Liver (tissue), 3 donors: ENCODE measurements around the gene SORL1.

Experiments
- ATF3 ChIP-seq: IDR thresholded peaks from 2 replicates; pipeline ENCODE4 v1.6.1; 2016; ENCODE audit warnings: antibody characterized with exemption
- CTCF ChIP-seq: fragments of 150-350 bp; IDR thresholded peaks from 2 replicates; pipeline ENCODE4 v1.5.1; 2017; ENCODE audit warnings: improper control_type of control experiment, low read depth, low read length; ENCODE audit not compliant: missing input control
- GABPA ChIP-seq, 2 donors: IDR thresholded peaks in 1 of 2; conservative IDR thresholded peaks in 1 of 2; 2 replicates each; pipeline ENCODE4 v1.6.1; 2016; ENCODE audit warnings: antibody characterized with exemption in 2 of 2, mild to moderate bottlenecking in 1 of 2, moderate library complexity in 1 of 2
- MAX ChIP-seq: IDR thresholded peaks from 2 replicates; pipeline ENCODE4 v1.6.1; 2016; ENCODE audit warnings: antibody characterized with exemption
- RAD21 ChIP-seq, 2 donors: IDR thresholded peaks; 2 replicates each; pipeline ENCODE4 v1.6.1; 2016; ENCODE audit warnings: antibody characterized with exemption in 2 of 2, mild to moderate bottlenecking in 2 of 2
- REST ChIP-seq: IDR thresholded peaks from 2 replicates; pipeline ENCODE4 v1.6.1; 2016; ENCODE audit warnings: antibody characterized with exemption, mild to moderate bottlenecking
- SP1 ChIP-seq: IDR thresholded peaks from 2 replicates; pipeline ENCODE4 v1.6.1; 2018; ENCODE audit warnings: antibody characterized with exemption, mild to moderate bottlenecking
- TAF1 ChIP-seq: conservative IDR thresholded peaks from 2 replicates; pipeline ENCODE4 v1.6.1; 2016; ENCODE audit warnings: antibody characterized with exemption, mild to moderate bottlenecking
- YY1 ChIP-seq: IDR thresholded peaks from 2 replicates; pipeline ENCODE4 v1.6.1; 2016; ENCODE audit warnings: antibody characterized with exemption, mild to moderate bottlenecking
- donor health status: healthy.
- donor health status: healthy.

GRCh38 chr11:121664144-121664543 lies 212.0 kb downstream of the SORL1 start:
- no peak for TF ChIP-seq GABPA (IDR thresholded peaks at IDR 0.05 in 1 of 2, conservative IDR thresholded peaks at IDR 0.05 in 1 of 2)
- TF ChIP-seq CTCF, result no peak
- TF ChIP-seq REST, result no peak
- TF ChIP-seq ATF3, result no peak
- TF ChIP-seq TAF1, result no peak
- TF ChIP-seq SP1, result no peak
- no peak for TF ChIP-seq RAD21 (IDR thresholded peaks at IDR 0.05)
- TF ChIP-seq MAX, result no peak
- TF ChIP-seq YY1, result no peak
